Measurements from ENCODE around the gene FKBP10.
"Not testable (repeated sequence)": the region's sequence is repeated elsewhere in the genome, so short reads cannot be mapped to it uniquely, and the experiment has no call there.

FKBP10 gene

DNA sequence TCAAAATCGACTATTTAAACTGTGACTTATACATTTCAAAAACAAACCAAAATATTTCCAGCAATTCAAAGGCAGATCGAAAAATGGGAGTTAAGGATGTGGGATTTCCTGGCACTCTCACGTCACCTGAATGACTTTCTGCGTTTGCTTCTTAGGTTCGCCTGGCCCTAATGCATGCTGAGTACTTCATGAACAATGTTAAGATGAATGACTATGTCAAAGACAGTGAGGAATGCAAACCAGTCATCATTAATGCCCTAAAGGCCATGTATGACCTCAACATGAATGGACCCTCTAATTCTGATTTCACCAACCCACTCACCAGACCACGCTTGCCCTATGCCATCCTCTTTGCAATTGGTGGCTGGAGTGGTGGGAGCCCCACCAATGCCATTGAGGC, 32.2 kb downstream of the FKBP10 start:
- no peak for TF ChIP-seq JUND (IDR thresholded peaks at IDR 0.05; ENCODE audit: low read depth)
- DNase-seq (ENCODE audit: low read depth in 1 of 2, low spot score in 1 of 2) = no peak
- in situ Hi-C loops (cut with HindIII; ENCODE audit: low pct_unique_long_range_greater_than_20kb, low sequenced_read_pairs) = no loop called here

DNA sequence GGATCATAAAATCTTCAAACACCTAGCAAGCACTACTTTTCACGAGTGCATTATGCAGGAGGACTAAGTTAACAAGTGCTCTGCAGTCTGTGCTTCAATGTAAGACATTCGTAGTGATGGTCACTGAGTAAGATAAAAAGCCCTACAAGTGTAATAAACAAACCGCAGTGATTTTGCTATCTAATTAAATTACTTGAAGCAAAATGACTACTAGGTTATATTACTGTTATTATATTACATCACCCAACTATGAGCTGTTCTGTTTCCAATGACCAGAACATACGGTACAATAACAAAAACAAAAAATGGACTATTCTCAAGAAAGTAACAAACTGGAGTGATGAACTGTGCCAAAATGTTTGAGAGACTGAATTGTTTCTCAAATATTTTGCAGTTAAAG, 36.0 kb downstream of the FKBP10 start:
- TF ChIP-seq JUND (IDR thresholded peaks at IDR 0.05; ENCODE audit: low read depth) = no peak
- in situ Hi-C loops (cut with HindIII; ENCODE audit: low pct_unique_long_range_greater_than_20kb, low sequenced_read_pairs) = no loop called here
- DNase-seq (ENCODE audit: low read depth in 1 of 2, low spot score in 1 of 2) = no peak

DNA sequence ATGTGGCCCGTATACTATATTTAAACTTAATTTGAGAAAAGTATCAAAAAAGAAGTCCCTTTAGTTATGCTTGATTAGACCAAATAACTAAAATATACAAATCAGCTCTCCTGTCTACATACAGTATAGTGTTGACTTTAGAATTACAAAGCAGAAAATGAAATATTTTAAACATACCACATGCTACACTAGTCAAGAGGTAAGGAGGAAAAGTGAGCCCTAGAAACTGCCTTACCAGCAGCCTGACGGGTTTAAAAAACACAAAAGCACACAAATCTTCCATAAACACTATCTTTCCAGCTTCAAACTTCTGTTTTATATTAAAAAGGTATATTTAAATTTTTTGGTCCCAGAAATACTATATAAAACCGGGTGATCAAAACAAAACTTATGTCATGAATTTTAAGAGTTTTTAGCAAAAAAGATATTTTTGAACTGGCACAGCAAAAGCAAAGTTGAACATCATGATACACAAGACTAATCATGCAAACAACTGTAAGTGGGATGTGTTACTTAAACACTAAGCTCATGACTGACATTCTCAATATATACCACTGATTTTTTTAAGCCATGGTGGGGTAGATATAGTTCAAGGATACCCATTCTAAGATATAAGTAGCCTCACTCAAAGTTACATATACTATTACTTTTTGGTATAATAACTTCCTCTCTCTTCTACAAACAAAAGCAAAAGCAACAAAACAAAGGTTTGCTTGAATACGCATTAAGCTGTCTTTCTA, 36.6 kb downstream of the FKBP10 start:
- TF ChIP-seq JUND (IDR thresholded peaks at IDR 0.05; ENCODE audit: low read depth) = no peak
- in situ Hi-C loops (cut with HindIII; ENCODE audit: low pct_unique_long_range_greater_than_20kb, low sequenced_read_pairs) = no loop called here
- no peak for DNase-seq (ENCODE audit: low read depth in 1 of 2, low spot score in 1 of 2)

DNA sequence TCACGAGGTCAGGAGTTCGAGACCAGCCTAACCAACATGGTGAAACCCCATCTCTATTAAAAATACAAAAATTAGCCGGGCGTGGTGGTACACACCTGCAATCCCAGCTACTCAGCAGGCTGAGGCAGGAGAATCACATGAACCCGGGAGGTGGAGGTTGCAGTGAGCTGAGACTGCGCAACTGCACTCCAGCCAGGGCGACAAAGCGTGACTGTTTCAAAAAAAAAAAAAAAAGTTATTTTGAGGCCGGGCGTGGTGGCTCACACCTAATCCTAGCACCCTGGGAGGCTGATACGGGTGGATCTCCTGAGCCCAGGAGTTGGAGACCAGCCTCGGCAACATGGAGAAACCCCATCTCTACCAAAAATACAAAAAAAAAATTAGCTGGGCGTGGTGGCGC, 38.6 kb downstream of the FKBP10 start:
- in situ Hi-C loops (cut with HindIII; ENCODE audit: low pct_unique_long_range_greater_than_20kb, low sequenced_read_pairs); DNase-seq (ENCODE audit: low read depth in 1 of 2, low spot score in 1 of 2): not testable (repeated sequence)

DNA sequence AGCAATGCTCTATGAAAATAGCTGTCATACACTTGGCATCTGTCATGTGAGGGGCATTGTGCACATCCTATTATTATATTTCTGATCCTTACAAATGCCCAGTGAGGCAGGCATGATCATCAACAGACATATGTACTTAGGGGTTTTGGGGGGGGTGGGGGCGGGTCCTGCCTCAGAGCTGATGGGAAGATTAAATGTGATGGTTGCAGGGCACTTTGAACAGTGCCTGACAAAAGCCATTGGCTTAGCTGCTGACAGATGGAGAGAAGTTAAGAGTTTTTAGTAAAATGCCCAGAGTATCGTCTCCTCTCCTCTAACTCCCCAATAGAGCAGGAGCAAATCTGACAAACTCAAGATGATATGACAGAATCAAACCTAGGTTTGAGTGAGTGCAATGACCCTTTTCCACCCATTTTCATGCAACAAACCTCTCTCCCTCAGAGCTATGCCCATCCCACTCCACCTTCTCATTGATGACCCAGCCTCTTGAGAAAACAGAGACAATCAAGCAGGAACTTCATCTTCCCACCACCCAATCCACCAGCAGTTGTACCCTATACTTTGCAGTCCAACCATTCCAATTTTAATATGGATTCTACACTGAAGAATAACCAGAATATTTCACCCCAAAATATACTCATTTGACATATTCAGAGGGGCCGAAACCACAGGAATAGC, 47.6 kb downstream of the FKBP10 start:
- in situ Hi-C loops (cut with HindIII; ENCODE audit: low pct_unique_long_range_greater_than_20kb, low sequenced_read_pairs) = no loop called here
- TF ChIP-seq JUND (IDR thresholded peaks at IDR 0.05; ENCODE audit: low read depth) = no peak
- no peak for DNase-seq (ENCODE audit: low read depth in 1 of 2, low spot score in 1 of 2)

DNA sequence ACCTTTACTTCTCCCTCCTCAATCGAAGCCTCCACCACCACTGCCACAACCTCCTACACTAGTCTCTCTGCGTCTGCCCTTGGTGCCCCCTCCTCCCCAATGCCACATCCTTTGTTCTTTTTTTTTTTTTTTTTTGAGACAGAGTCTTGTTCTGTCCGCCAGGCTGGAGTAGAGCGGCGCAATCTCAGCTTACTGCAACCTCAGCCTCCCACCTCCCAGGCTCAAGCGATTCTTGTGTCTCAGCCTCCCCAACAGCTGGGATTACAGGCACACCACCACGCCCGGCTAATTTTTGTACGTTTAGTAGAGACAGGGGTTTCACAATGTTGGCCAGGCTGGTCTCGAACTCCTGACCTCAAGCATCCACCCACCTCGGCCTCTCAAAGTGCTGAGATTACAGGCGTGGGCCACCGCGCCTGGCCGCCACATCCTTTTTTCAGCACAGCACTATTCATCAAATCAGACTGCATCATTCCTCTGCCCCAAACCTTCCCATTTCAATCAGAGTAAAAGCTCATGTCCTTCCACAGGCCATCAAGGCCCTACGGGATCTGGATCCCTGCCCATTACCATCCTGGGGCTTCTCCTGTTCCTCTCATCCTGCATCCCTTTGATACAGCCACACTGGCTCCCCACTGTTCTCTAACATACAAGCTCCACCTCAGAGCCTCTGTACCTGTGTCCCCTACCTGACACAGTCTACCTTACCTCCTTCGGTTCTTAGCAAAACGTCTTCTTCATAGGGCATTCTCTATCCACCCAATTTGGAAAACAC, 50.5 kb downstream of the FKBP10 start:
- no peak for TF ChIP-seq JUND (IDR thresholded peaks at IDR 0.05; ENCODE audit: low read depth)
- no peak for DNase-seq (ENCODE audit: low read depth in 1 of 2, low spot score in 1 of 2)
- in situ Hi-C loops (cut with HindIII; ENCODE audit: low pct_unique_long_range_greater_than_20kb, low sequenced_read_pairs) = no loop called here

DNA sequence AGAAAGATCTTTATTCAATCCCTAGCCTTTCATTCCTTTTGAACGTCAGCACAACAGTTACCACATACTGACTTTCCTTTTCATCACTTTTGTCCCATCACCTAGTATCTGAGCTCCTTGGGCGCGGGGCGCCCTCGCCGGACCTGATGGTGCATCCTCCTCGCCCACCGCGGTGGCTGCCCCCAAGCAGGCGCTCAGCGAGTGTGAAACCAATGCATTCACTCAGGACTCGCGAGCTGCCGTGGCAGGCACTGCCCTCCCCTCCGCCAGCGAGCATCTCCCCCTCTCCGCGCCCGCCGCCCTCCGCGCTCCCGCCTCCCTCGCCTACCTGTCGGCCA, 51.7 kb downstream of the FKBP10 start:
- in situ Hi-C loops (cut with HindIII; ENCODE audit: low pct_unique_long_range_greater_than_20kb, low sequenced_read_pairs) = no loop called here
- TF ChIP-seq JUND (IDR thresholded peaks at IDR 0.05; ENCODE audit: low read depth) = no peak
- DNase-seq (ENCODE audit: low read depth in 1 of 2, low spot score in 1 of 2) = no peak

DNA sequence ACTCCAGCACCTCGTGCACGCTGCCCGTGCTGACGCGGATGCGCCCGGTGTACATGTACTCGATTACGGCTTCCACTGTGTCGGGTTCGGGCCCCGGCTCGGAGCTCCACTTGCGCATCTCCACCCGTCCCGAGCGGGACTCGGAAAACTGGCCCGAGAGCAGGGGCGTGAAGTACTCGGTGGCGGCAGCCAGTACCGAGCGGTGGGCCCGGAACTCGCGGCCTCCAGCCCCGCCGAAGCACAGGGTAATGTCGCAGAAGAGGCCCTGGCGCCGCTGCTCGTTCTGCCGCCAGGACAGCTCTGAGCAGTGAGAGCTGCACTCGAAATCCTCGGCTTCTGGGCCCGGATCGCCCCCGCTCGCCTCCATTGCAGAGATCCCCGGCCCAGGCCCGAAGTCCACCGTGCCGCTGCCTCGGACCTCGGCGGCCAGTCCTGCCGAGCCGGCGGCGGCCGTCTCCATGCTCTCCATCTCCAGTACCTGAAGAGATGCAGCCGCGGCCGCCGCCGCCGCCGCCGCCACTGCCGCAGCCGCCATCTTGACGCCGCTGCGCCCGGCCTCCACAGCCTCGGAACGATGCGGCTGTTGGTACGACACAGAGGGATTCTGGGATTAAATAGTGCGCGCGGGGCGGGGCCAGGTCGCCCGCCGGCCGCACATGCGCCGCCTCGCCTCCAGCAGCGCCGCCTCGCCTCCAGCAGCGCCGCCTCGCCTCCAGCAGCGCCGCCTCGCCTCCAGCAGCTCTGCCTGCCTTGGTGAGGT, 52.2 kb downstream of the FKBP10 start, which contains the start of gene KLHL11:
Gene KLHL11, minus strand, starts transcription at position 588 of the 760 bp plus-strand sequence. Its CDS starts 53 bp downstream, at position 535.
- peak; percentile 93 to 98 for DNase-seq (ENCODE audit: low read depth in 1 of 2, low spot score in 1 of 2)
- no peak for TF ChIP-seq JUND (IDR thresholded peaks at IDR 0.05; ENCODE audit: low read depth)
- in situ Hi-C loops (cut with HindIII; ENCODE audit: low pct_unique_long_range_greater_than_20kb, low sequenced_read_pairs) = no loop called here

DNA sequence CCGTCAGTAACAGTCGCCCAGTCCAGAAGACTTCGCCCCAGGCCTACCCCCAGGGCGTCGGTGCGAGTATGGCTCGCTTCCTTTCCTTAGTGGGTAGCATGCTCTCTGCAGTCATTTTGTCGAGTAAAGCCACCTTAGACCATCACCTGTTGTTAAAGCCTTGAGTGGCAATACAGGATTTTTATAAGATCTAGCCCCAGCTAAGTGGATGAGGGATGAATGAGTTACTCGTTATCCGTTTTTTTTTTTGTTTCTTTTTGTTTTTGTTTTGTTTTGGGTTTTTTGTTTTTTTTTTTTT, 52.7 kb downstream of the FKBP10 start:
- TF ChIP-seq JUND (IDR thresholded peaks at IDR 0.05; ENCODE audit: low read depth) = no peak
- DNase-seq (ENCODE audit: low read depth in 1 of 2, low spot score in 1 of 2) = no peak
- in situ Hi-C loops (cut with HindIII; ENCODE audit: low pct_unique_long_range_greater_than_20kb, low sequenced_read_pairs) = no loop called here

DNA sequence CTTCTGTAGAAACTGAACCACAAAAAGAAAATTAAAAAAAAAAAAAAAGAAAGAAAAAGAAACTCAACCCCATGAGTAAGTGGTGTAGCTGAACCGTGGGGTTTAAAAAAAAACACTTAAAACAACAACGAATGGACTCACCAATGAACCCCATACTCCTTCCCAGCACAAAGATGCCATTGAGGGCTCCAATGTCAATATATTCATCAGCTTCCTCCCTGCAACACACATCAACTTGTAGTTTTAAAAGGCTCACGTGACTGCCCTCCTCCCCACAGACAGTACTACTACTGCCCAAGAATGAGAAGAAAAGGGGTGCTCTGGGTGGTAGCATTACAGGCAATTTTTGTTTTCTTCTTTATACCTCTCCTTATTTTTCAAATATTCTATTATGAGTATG, 55.8 kb downstream of the FKBP10 start:
- TF ChIP-seq JUND (IDR thresholded peaks at IDR 0.05; ENCODE audit: low read depth) = no peak
- no peak for DNase-seq (ENCODE audit: low read depth in 1 of 2, low spot score in 1 of 2)
- in situ Hi-C loops (cut with HindIII; ENCODE audit: low pct_unique_long_range_greater_than_20kb, low sequenced_read_pairs) = no loop called here

DNA sequence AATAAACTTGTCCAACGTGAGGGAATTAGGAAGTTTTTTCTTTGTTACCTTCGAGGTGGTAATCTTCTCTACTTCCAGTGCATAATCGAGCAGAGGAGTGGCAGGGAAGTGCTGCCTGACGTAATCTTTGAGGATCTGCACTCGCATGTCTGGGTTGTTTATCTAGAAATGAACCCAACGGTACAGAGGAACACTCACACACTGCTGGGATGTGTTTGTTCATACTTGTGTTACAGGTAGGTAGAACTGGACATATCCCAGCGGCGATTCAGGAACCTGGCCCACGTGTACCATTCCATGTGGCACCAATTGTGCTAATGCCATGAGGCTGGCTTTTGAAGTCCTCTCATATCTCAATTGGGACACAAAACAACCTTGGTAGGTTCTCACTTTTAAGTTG, 56.6 kb downstream of the FKBP10 start:
- TF ChIP-seq JUND (IDR thresholded peaks at IDR 0.05; ENCODE audit: low read depth) = no peak

DNA sequence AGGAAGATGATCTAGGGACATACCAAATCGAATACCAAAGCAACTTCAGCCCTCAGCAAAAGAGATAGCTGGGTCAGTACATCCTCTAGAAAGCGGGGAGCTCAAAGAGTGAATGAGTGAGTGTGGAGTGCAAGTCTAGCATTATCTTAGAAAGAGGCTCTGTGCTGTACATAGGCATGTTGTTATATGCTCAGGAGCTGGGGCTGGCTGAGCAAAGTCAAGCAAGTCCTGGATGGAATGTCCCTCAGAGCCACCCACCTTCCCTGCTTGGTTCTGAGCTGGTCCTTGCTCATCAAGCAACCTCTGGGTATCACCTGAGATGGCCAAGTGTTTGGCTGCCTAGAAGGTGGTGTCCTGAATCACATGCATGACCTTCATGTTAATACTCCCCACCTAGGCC, 57.3 kb downstream of the FKBP10 start:
- no peak for TF ChIP-seq JUND (IDR thresholded peaks at IDR 0.05; ENCODE audit: low read depth)
- in situ Hi-C loops (cut with HindIII; ENCODE audit: low pct_unique_long_range_greater_than_20kb, low sequenced_read_pairs) = no loop called here
- no peak for DNase-seq (ENCODE audit: low read depth in 1 of 2, low spot score in 1 of 2)

More for the DNA sequence above, 56.6 kb downstream of the FKBP10 start:
- in situ Hi-C loops (cut with HindIII; ENCODE audit: low pct_unique_long_range_greater_than_20kb, low sequenced_read_pairs) = no loop called here
- DNase-seq (ENCODE audit: low read depth in 1 of 2, low spot score in 1 of 2) = no peak

Data from T47D (cell line).